NCI-H128 (cell line): ENCODE measurements around the gene COL16A1.

Experiments
- DNase-seq: peaks from one replicate; lab custom pipeline; 2025; ENCODE audit not compliant: unreplicated experiment; lab: John Stamatoyannopoulos, UW

COL16A1 gene

DNA sequence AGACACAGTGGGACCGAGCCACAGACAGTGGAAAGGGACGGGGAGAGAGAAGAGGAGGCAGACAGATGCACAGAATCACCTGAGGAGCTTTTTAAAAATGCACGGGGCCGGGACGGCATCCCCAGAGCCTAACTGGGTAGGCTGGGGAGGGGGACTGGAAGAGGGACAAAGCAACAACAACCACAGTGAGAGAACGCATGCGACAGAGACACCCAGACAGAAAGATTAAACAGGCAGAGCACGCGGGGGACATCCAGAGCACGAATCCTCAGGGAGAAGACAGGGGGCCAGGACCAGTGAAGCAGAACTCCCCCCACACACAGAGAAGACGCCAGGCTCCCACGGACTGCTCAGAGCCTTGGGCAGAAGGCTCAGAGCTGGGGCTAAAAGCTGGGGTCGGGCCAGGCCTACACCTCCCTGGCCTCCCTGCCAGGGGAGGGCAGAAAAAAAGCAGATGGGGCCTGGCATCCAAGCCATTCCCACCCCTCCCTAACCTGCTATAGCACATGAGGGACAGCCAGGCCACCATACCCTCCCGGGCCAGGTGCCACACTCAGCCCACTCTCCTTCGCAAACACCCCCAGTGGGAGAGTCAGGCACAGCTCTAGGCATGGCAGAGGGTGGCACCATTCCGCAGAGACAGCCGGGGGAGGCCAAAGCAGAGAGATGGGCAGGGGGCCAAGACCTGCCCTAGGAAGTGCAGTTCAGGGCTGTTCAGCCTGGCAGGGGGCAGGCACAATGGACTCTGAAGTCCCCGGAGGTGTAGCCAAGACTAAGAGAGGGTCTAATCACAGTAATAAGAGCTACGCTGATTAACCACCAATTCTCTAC lies 29.8 kb upstream of the COL16A1 start:
- peak; percentile 10 for DNase-seq

DNA sequence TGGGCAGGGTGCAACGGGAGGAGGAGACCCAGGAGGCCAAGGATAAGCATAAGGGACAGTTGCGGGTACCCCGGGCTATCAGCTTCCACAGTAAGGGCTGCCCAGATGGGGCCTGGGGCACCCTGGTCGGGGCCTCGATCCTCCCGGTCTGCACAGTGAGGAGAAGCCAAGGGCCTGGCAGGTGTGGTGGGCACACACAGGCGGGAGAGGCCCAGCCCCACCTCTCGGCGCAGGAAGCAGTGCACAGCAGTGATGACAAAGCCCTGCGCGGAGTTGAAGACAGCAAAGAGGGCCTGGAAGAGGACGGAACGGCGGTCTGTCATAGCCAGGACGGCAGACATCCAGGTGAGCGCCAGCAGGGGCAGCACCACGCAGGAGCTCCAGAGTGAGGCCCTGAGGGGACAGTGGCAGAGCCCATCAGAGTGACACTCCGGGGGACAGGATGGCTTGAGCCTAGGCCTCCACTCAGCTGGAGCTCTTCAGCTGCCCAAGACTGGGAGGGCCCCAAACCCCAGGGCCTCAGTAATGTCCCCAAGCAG lies 29.0 kb upstream of the COL16A1 start:
- DNase-seq, result no peak

DNA sequence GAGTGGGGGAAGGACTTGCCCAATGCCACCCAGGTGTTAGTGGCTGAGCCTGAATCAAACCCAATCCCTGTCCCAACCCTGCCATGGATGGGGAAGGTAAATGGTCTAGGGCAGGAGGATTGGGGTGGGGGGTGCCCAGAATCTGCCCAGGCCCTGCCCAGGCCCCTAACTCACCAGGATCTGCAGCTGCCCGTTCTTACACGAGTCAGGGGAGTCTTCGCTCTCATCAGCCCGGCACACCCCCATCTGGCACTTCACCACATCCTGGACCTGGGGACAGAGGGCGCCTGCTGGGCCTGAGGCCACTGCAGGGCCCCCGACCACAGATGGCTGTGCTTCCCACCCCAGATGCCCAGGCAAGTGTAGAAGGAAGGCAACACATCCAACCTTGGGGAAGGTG lies 28.5 kb upstream of the COL16A1 start:
- DNase-seq, result no peak

DNA sequence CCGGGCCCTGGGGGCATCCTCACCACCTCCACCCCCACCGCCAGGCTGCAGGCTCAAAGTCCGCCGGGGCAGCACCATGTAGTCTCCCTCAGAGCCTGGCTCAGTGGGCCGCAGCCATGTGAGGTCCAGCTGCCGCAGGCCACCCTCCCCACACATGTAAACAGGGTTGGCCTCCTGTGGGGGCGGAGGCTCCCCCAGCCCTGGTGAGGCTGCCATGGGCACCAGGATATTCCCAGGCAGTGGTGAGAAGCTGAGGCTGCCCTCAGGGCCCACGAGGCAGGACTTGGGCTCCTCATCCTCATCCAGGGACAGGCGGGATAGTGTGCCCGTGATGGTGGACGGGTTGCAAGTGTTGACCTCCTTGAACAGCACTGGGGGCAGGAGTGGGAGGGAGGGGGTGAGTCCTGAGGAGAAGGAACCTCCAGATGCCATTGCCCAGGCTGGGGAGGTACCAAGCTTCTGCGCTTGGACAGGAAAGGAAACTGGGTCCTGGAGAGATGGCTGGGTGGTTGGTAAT lies 27.3 kb upstream of the COL16A1 start:
- no peak for DNase-seq

DNA sequence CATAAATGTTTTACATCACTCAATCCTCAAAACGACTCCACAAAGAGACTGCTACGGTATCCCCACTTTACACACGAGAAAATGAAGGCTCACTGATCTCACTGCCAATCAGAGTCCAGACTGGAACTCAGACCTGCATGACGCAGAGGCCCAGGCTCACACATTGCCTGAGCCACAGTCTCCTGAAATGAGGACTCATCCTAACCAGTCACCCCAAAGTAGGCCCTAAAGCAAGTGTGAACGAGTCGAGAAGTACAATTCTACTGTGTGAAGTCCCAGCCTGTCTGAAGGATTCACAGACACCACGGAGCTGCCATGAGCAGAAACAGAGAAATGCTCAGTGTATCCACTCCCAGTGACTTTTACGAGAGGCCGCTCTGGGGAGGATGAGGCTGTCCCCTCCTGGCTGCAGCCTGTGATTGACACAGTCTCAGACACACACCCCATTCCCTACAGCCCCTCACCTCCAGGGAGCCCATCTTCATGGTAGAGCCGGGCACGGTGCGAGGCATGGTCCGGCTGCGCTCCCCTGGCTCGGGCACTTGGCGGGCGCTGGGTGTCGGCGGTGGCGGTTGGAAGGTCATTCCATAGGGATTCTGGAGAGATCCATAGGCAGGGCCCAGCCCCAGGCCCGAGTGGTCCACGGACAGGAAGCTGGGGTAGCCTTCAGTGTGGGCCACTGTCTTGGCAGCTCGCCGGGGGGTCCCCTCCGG lies 26.7 kb upstream of the COL16A1 start:
- no peak for DNase-seq

DNA sequence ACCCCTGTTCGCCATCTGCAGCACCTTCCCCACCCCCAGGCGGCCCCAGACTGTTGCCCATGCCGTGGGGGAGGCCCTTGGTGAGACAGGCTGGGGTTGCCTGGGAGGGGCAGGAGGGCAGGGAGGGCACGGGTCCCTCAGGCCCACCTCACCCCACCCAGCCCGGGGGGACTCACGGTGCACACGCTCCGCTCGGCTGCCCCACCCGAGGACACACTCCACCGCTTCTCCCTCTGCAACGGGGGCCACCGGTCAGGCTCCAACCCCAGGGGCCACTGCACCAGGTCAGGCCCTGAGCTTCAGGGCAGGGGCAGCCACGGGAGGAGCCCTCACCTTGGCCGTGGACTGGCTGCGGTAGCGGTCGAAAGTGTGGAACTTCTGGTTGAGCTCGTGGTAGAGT lies 24.0 kb upstream of the COL16A1 start:
- DNase-seq, result no peak

DNA sequence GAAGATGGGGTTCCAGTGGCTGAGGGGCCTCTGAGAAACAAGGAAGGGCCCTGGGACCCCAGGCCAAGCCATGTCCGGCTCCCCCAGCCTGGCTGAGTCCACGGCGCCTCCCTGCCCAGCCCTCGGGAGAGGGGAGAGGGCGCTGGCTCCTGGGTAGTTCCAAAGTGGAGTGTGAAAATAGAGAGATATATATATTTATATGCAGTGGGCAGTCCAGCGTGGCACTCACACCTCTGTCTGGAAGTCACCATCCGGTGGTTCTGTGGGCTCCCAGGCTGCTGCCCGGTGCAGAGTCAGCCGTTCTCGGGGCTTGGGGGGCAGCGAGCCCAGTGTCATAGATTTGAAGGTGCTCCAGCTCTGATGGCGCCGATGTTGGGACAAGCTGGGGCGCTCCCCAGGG lies 23.4 kb upstream of the COL16A1 start:
- no peak for DNase-seq

DNA sequence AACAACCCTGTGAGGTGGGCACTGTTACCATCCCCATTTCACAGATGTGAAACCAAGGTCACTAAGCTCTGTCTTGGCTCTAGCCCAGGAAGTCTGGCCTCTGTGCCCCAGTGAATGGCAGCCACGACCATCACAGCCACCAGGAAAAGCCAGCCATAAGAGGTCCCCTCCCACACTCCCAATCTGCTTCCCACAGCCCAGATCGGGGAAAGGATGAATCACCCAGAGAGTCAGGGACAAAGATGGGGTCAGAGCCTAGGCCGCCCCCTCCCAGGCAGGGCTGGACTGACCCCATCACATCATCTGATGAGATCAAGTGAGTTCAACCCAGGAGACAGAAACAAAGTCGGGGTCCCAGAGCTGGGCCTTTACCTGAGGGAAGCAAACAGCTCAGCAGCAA lies 22.9 kb upstream of the COL16A1 start:
- no peak for DNase-seq

DNA sequence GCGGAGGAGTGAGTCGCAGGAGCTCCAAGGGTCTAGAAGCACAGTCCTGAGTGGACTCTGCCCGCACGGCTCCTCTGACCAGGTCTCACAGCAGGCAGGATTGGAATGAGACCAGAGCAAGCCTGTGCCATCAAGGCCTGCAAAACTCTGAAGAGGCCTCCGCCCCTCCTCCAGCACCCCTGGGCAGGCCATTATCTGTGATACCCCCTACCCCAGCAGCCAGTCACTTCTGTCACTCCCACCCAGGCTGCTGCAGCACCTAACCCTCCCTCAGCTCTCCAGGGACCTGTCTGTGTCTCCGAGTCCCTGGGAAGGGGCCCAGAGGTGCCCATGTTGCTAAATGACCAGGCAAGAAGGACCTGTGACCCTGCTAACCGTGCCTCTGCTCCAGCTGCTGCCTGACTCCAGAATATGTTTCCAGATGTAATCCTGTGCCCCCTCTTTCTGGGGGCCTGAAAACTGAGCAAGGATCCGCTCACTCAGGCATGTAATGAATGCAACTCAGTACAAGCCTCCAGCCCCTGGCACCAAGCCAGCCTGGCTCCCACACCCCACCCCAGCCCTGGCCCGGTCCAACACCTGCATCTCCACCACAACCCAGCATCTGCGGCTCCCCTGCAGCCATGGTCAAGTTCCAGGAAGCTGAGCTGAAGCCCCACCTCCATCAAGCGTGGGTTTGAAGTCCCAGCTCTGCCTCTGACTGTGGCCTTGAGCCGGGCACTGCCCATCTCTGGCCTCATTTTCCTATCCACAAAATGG lies 22.1 kb upstream of the COL16A1 start:
- DNase-seq, result no peak

DNA sequence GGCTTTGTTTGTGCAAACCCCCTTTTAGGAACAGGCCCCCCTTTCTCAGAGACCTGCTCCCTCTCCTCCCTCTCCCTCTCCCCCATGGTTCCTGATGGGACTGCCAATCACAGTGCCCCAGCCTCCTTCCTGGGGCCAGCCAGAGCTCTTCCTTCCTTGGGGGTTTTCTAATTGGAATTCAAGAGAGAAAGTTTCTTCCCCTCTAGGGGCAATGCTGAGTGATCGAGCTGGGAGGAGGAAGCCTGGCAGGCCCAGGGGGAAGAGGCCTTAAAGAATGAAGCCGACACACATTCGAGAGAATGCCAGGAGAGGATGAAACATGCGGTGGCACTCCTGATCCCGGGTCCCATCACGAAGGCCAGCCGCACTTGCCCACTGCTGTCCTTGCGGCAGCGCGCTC lies 21.3 kb upstream of the COL16A1 start:
- no peak for DNase-seq

DNA sequence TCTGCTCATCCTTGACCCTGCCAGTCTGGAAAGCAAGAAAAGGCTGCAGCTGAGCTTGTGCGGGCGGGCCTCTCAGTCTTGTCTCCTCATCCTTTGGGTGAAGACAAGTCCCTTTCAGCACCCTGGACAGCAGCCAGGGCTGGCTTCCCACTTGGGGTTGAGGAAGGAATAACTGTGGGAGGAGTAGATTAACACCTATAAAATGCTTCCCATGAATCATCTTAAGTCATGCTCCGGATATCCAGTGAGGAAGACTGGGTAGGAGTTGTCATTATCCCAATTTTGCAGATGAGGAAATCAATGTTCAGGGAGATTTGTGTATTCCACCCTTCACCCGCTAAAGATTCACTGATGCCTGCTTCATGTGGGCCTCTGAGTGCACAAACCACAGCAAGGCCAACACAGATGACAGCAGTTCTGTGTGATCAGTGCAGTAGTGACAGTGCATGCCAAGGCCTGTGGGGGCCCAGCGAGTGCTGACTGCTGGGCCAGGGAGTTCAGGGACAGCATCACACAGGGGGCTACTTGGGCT lies 20.1 kb upstream of the COL16A1 start:
- DNase-seq, result no peak

DNA sequence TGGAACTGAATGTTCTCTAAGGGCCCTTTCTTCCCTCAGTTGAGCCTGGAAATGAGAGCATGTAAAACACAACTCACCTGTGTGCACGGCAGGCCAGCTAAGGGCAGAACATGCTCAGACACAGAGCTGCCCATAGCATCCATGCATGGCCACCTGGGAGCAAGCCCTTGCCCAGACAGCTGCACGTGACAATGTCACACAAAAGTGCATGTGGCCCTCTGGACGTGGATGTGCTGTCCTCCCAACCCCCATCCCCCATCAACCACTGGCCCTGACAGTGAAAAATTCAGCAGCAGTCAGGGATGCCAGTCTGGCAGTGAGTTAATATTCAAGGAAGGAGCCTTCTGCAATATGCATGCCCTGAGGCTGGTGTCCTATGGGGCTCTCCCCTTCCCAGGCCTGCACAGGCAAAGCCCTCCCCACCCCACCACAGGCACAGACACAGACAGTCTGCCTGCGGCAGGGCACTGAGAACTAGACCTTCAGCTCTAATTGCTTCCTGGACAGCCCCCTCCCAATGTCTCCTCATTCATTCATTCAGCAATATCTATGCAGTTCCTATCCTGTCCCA lies 14.6 kb upstream of the COL16A1 start:
- no peak for DNase-seq

DNA sequence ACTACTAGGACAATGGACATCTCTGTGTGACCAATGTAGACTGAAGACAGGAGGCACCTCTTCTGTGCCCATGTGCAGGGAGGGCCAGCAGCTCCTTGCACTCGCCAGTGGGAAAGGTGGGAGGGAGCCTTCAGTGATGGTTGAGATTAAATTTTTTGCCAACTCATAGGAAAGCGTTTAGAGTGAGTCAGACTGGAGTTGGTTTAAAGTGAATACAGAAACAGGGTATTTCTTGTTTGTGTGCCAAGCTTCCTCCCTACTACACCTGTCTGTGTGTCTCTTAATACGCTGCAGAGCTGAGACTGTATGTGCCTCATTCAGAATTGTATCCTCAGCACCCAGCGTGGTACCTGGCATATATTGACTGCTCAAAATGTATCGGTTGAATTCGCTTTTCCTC lies 13.5 kb upstream of the COL16A1 start:
- no peak for DNase-seq

DNA sequence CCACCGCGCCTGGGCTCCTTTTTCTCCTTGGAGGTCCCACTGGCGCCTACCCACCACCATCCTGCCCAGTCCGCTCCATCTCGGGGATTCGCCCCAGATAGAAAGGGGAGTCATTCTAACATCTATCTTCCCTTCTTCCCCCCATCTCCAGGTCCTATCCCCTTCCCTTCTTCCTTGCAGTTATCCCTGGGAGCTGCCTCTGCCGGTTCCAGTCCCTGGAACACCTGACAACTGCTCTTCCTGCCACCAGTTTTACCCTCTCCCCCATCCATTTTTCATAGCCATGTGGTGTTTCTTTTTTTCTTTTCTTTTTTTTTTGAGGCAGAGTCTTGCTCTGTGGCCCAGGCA lies 12.0 kb upstream of the COL16A1 start:
- DNase-seq, result no peak

DNA sequence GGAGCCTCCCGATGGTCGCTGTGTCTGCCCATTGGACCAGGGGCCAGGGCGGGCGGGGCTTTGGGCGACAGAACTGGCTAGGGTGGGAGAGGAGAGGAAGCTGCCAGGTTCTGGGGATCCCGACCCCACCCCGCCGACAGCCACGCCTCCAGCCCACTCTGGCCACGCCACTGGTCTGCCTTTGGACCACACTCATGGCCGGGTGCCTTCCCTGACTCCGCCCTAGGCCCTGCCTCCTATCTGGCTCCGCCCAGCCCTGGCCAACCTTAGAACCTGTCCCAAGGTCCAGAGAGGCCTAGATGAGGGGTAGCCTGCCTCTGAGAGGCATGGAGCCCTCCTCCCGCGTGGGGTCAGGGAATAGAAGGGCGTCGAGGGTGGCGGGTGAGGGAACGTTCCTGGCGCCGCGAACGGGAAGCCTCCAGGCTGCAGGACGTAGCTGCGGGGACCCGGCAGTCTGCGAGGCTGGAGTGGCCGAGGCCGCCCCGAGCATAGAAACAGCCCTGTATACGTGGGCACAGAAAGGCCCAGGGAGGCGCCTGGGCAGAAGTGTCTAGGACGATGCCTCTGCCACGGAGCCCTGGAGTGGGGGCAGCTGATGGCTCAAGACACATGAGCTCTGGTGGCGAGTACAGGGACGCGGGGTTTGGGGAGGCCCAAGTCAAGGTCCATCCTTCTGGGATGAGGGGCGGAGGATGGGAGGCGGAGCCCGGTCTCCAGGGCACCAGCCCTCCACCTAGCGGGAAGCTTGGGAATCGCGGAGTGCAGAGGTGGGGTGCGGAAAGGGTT lies 11.5 kb upstream of the COL16A1 start:
- peak; percentile 27 for DNase-seq

DNA sequence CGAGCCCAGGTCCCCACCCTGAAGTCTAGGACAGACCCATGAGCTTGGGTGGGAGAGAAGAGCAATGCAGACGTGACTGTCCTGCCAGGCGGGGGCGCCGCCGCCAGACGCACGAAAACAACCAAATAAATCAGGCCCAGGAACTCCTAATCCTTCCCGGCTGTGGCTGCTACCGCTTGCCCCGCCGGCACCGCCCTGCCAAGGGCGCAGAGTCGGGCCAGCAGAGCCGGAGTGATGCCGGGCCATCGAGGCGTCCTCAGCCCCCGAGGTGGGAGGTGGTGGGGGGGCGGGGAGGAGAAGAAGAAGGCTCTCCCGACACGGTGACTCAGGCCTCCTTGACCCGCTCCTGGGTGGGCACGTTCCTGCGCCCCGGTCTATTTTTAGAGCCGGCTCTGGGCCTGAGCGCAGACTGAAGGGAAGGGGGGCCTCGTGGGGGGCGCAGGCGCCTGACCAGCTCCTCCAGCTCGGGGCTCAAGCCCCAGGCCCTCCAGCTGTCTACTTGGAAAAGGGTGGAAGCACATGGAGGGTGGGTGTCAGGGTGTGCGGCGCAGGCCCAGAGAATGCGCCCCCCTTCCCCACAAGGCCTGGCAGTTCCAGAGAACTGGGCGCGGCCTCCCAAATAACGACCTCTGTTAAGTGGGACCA lies 10.7 kb upstream of the COL16A1 start:
- no peak for DNase-seq

DNA sequence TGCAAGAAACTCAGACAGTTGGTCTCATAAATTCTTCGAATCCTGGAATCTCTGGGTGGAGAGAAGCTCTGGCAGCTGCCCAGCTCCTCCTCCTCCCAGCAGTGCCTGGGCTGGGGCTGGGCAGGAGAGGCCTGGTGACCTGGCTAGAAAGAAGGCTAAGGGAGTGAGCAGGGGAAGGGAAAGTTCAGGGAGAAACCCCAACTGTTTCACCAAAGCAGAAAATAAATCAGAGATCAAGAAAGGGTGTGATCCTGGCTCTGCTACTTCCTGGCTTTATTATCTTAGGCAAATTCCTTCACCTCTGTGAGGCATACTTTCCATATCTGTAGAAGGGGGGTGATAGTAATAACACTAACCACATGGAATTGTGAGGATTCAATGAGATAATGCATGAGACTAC lies 8.8 kb upstream of the COL16A1 start:
- no peak for DNase-seq

DNA sequence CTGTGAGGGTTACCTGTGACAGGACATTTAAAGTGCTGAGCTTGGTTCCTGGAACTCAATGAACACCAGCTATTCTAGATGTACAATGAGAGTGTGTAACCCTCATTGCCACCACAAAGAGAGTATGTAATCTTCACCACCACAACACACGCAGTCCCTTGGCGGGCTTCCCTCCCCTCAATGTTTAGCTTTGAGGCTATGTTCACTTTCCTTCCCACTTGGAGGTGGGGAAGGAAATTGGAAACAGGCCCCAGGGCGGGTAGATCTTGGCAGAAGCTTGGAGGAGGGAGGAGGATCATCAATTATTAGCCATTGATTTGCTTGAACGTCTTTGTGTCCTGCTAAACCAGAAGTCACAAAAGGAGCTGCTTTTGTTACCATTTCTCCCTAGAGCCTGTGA lies 8.3 kb upstream of the COL16A1 start:
- DNase-seq, result no peak

DNA sequence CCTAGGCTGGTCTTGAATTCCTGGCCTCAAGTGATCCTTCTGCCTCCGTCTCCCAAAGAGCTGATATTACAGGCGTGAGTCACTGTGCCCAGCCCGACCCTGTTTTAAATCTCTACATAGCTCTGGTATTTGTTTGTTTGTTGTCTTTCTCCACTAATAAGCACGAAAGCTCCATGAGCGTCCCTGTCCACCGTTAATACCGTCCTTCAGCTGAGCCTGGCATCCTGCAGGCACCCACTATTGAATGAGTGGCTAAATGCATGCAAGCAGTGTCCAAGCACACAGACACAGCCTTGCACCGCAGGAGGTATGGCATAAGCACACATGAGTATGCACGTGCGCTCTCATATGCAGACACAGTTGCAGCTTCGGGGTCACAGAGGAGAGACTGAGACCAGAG lies 4.5 kb upstream of the COL16A1 start:
- no peak for DNase-seq

DNA sequence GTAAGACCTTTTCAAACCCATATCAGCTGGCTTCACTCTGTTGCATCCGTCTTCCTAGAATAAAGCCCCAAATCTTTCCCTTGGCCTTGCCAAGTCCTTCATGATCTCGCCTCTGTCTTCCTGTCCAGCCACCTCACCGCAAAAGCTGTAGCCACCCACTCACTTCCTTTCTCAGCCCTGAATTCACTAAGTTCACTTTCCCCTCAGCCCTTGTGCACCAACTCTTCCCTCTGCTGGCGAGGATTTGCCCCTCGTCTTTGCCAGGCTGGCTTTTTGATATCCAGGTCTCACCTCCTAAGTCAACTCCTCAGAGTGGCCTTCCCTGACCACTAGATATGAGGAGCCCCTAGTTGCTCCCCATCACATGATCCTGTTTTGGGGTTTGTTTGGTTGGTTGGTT lies 3.9 kb upstream of the COL16A1 start:
- no peak for DNase-seq
